RCC 7860 (cell line): ENCODE data around the gene PKD1.
"Not testable (repeated sequence)": the region's sequence is repeated elsewhere in the genome, so short reads cannot be mapped to it uniquely, and the experiment has no call there.

Experiments
- DNase-seq: peaks from one replicate; pipeline ENCODE4 v3.0.0-alpha.2; 2015; ENCODE audit warnings: low spot score
- FAIRE-seq: peaks from 2 replicates; lab custom pipeline; 2012; peaks lifted over from hg19 to GRCh38; lab: Jason Lieb, UNC

Gene PKD1

GRCh38 chr16:2152695-2153506, 17.2 kb upstream of the PKD1 start:
- DNase-seq (peak; percentile 29), FAIRE-seq (no peak)

- no peak for DNase-seq
- no peak for FAIRE-seq
Measured at GRCh38 chr16:2151188-2152091, 15.7 kb upstream of the PKD1 start.

- FAIRE-seq: no peak
- peak; percentile 67 for DNase-seq
Measured at GRCh38 chr16:2150418-2151187, 14.9 kb upstream of the PKD1 start.

GRCh38 chr16:2149630-2150417, 14.1 kb upstream of the PKD1 start:
- FAIRE-seq: no peak
- peak; percentile 37 for DNase-seq

- FAIRE-seq (no peak), DNase-seq (peak; percentile 4)
Measured at GRCh38 chr16:2148714-2149629, 13.3 kb upstream of the PKD1 start.

GRCh38 chr16:2147981-2148671, 12.4 kb upstream of the PKD1 start, which contains the start of gene RAB26:
Gene RAB26 (plus strand): TSS chr16:2148625. CDS start chr16:2148784, 159 bp downstream.
- FAIRE-seq: no peak

GRCh38 chr16:2147378-2147777, 11.7 kb upstream of the PKD1 start:
- FAIRE-seq (no peak), DNase-seq (no peak)

More at GRCh38 chr16:2147981-2148671, 12.4 kb upstream of the PKD1 start, which contains the start of gene RAB26:
- peak; percentile 75 for DNase-seq

- FAIRE-seq: no peak
- no peak for DNase-seq
Measured at GRCh38 chr16:2145843-2146242, 10.1 kb upstream of the PKD1 start.

GRCh38 chr16:2143878-2144485, 8.3 kb upstream of the PKD1 start:
- FAIRE-seq (no peak), DNase-seq (no peak)

GRCh38 chr16:2142942-2143877, 7.5 kb upstream of the PKD1 start:
- FAIRE-seq (no peak), DNase-seq (peak; percentile 7)

- FAIRE-seq, DNase-seq: not testable (repeated sequence)
Measured at GRCh38 chr16:2135071-2135470, 627 bp downstream of the PKD1 start.

- FAIRE-seq, DNase-seq: not testable (repeated sequence)
Measured at GRCh38 chr16:2133797-2134196, 1.9 kb downstream of the PKD1 start.

- not testable (repeated sequence) for FAIRE-seq, DNase-seq
Measured at GRCh38 chr16:2129890-2130447, 5.7 kb downstream of the PKD1 start.

GRCh38 chr16:2129251-2129650, 6.4 kb downstream of the PKD1 start:
- peak; percentile 81 for FAIRE-seq
- DNase-seq: peak; percentile 31

- FAIRE-seq: not testable (repeated sequence)
- peak; percentile 50 for DNase-seq
Measured at GRCh38 chr16:2127630-2128280, 7.9 kb downstream of the PKD1 start.
